Testis (tissue), 3 donors: ENCODE measurements around the gene HSD17B13. TPM values are rescaled to one million over a fixed set of nuclear protein-coding genes. Genes with fewer than 3 reads are reported as not detected.

Experiments used
- DNase-seq: peaks from one replicate; pipeline ENCODE4 v3.0.0-alpha.2; 2019
- H3K27ac ChIP-seq, 2 donors: fragments of 200-600 bp; sonication (generic); one replicate each; pipeline ENCODE4 v1.5.1; 2019
- H3K27me3 ChIP-seq: fragments of 200-600 bp; sonication (generic); one replicate; pipeline ENCODE4 v1.5.1; 2019
- H3K36me3 ChIP-seq: fragments of 200-600 bp; sonication (generic); one replicate; pipeline ENCODE4 v1.5.1; 2017; ENCODE audit warnings: low read depth; ENCODE audit errors: missing control alignments
- H3K4me1 ChIP-seq: fragments of 200-600 bp; sonication (generic); one replicate; pipeline ENCODE4 v1.5.1; 2019
- H3K4me3 ChIP-seq, 2 donors: fragments of 200-600 bp; sonication (generic); one replicate each; pipeline ENCODE4 v1.5.1; 2017 to 2019
- H3K9me3 ChIP-seq: fragments of 200-600 bp; sonication (generic); one replicate; pipeline ENCODE4 v1.5.1; 2017
- POLR2A ChIP-seq: fragments of 450-650 bp; IDR thresholded peaks from one replicate; pipeline ENCODE4 v1.6.1; 2017; ENCODE audit warnings: antibody characterized with exemption, mild to moderate bottlenecking, moderate library complexity
- WGBS, 2 donors: methylation state at CpG; one replicate each; pipeline ENCODE4 v1.1.5; 2018; 5-methylcytosine and 5-hydroxymethylcytosine counted together
- intact Hi-C: fragments of 100-400 bp; cut with DNase I; formaldehyde crosslinking; loops from one replicate; pipeline ENCODE4 v1.15.1; 2023; ENCODE audit warnings: low total_unique reads
- polyA plus RNA-seq: library from polyadenylated mRNA; stranded (reverse); fragments of 350-450 nt; fragmentation: Illumina TruSeq; extraction: RNeasy Lipid Tissue Mini Kit (QIAGEN cat#74804); gene quantifications from one replicate; pipeline ENCODE4 v1.2.3, GENCODE V29; 2014; ENCODE audit warnings: low read depth, low replicate concordance; ENCODE audit not compliant: insufficient read depth
- total RNA-seq, 2 donors: library from RNA; depleted of rRNA; stranded (reverse); fragments of >200 nt; gene quantifications; one replicate each; pipeline ENCODE4 v1.2.3, GENCODE V29; 2016
- TF ChIP-seq, protein P1 (sequence below), 3 experiments: fragments of 450-650 bp in 2 of 3; fragments of 200-600 bp in 1 of 3; sonication (generic) in 1 of 3; IDR thresholded peaks; one replicate each; pipeline ENCODE4 v1.5.1; 2016 to 2019; ENCODE audit warnings: antibody characterized with exemption in 3 of 3, mild to moderate bottlenecking in 2 of 3, moderate library complexity in 1 of 3

HSD17B13 gene
- total and polyA plus RNA-seq, 3 donors from 2014 or later: 0.40 to 0.94 (median 0.81) TPM

DNA sequence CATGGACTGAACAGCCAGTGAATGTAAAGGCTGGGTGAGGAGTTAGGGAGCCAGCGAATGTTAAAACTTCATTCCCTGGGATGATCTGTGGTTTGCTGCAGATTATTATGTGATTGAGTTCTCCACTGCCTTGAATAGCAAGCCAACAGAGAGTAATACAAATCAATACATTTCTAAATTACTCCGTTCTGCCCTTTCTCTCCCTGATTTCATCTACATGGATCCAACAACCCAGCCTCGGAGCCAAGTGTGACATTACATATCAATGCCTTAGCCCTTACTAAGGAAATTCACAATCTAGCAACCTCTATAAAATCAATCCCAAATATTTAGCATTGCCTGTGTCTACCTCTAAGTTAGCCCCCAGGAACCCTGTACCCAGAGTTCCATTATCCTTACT lies 11.0 kb downstream of the HSD17B13 start:
- no peak for DNase-seq
- no peaks in the 10 kb centered on the region for H3K9me3 ChIP-seq
- 82 to 93% methylated on average over 3 of the region's 3 CpGs for WGBS, 2 donors
- no peak overlapping the region for H3K27ac ChIP-seq
- no peak overlapping the region for H3K4me3 ChIP-seq
- no peaks in the 10 kb centered on the region for H3K27me3 ChIP-seq
- intact Hi-C loops: no loop called here
- H3K36me3 ChIP-seq: no peaks in the 10 kb centered on the region
- no peaks in the 10 kb centered on the region for H3K4me1 ChIP-seq
- TF ChIP-seq, protein P1, sequence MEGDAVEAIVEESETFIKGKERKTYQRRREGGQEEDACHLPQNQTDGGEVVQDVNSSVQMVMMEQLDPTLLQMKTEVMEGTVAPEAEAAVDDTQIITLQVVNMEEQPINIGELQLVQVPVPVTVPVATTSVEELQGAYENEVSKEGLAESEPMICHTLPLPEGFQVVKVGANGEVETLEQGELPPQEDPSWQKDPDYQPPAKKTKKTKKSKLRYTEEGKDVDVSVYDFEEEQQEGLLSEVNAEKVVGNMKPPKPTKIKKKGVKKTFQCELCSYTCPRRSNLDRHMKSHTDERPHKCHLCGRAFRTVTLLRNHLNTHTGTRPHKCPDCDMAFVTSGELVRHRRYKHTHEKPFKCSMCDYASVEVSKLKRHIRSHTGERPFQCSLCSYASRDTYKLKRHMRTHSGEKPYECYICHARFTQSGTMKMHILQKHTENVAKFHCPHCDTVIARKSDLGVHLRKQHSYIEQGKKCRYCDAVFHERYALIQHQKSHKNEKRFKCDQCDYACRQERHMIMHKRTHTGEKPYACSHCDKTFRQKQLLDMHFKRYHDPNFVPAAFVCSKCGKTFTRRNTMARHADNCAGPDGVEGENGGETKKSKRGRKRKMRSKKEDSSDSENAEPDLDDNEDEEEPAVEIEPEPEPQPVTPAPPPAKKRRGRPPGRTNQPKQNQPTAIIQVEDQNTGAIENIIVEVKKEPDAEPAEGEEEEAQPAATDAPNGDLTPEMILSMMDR (IDR thresholded peaks at IDR 0.05): no peak
- no peak for TF ChIP-seq POLR2A

DNA sequence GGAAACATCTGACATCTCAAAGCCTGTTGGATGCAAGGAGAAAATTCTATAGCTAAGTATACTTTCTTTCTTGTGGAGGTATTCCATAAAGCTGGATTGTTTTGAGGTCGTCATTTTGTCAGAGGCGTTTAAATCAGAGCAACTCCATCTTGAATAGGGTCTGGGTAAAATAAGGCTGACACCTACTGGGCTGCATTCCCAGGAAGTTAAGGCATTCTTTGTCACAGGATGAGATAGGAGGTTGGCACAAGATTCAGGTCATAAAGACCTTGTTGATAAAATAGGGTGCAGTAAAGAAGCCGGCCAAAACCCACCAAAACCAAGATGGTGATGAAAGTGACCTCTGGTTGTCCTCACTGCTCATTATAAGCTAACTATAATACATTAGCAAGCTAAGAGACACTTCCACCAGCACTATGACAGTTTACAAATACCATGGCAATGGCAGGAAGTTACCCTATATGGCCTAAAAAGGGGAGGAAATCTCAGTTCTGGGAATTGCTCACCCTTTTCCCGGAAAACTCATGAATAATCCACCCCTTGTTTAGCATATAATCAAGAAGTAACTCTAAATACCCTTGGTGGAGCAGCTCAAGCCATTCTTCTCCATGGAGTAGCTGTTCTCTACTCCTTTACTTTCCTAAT lies 11.9 kb downstream of the HSD17B13 start:
- TF ChIP-seq, protein P1 (IDR thresholded peaks at IDR 0.05): no peak
- no peak for TF ChIP-seq POLR2A
- Histone ChIP-seq H3K27ac (no peak overlapping the region), H3K4me3 (no peak overlapping the region), H3K4me1 (no peaks in the 10 kb centered on the region), H3K27me3 (no peaks in the 10 kb centered on the region), H3K9me3 (no peaks in the 10 kb centered on the region), H3K36me3 (no peaks in the 10 kb centered on the region)
- intact Hi-C loops: no loop called here
- 72 to 79% methylated on average over 4 of the region's 4 CpGs for WGBS, 2 donors
- no peak for DNase-seq

DNA sequence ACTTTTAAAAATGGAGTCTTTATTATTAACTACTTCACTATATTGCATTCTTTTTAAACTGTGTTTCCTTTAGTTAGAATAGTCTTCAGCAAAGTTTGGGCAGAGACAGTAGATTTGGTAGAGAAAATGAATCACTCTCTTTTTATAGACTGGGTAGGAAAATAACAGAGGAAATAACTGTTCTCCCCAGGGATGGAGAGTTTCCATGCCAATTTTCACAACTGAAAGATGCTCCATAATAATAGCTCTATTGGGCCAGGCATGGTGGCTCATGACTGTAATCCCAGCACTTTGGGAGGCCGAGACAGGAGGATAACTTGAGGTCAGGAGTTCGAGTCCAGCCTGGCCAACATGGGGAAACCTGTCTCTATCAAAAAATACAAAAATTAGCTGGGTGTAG lies 13.1 kb downstream of the HSD17B13 start:
- WGBS, 2 donors: 77 to 89% methylated on average over 2 of the region's 2 CpGs

DNA sequence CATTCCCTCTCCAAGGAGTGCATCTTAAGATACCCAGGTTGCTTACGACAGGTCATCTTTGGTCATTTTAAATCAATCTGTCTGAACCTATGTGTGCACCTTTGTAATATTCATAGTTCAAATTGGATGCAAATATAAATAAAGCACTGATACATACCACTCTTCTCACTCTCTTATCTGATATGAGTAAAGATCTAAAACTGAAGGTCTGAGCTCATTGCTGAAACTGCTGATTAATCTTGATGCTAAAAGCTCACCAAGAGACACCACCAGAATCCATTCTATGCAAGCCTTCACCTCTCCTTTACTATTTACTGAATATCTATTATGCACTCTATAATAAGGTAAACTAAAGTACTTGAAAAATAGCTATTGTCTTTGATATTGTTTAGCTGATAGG lies 16.6 kb downstream of the HSD17B13 start:
- 94 to 95% methylated on average over 1 of the region's 1 CpG for WGBS, 2 donors
- TF ChIP-seq POLR2A: no peak
- TF ChIP-seq, protein P1 (IDR thresholded peaks at IDR 0.05): no peak
- Histone ChIP-seq H3K9me3 (no peaks in the 10 kb centered on the region), H3K4me3 (no peak overlapping the region), H3K27me3 (no peaks in the 10 kb centered on the region), H3K4me1 (no peaks in the 10 kb centered on the region), H3K27ac (no peak overlapping the region), H3K36me3 (no peaks in the 10 kb centered on the region)
- intact Hi-C loops: no loop called here
- no peak for DNase-seq

More for the DNA sequence above, 13.1 kb downstream of the HSD17B13 start:
- no peak for DNase-seq
- Histone ChIP-seq H3K27ac (no peak overlapping the region), H3K4me1 (no peaks in the 10 kb centered on the region), H3K9me3 (no peaks in the 10 kb centered on the region), H3K27me3 (no peaks in the 10 kb centered on the region), H3K36me3 (no peaks in the 10 kb centered on the region), H3K4me3 (no peak overlapping the region)
- intact Hi-C loops: no loop called here
- TF ChIP-seq, protein P1 (IDR thresholded peaks at IDR 0.05): no peak
- no peak for TF ChIP-seq POLR2A

DNA sequence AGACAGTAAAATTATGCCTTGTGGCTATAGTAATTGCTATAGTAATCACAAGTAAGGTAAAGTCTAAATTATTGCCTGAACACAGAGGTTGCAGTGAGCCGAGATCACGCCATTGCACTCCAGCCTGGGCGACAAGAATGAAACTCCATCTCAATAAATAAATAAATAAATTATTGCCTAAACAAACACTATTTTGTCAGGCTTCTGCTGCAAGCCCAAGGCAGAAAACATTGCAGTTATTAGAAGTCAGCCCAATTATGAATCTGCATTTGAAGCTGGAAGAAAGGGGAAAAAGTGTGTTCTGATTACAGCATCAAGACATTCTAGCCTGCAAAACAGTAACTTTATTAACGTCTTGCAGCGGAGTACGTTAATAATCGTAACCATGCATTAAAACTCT lies 17.1 kb downstream of the HSD17B13 start:
- no peaks in the 10 kb centered on the region for H3K9me3 ChIP-seq

More for the DNA sequence above, 17.1 kb downstream of the HSD17B13 start:
- H3K4me3 ChIP-seq: no peak overlapping the region
- no peaks in the 10 kb centered on the region for H3K36me3 ChIP-seq
- no peaks in the 10 kb centered on the region for H3K27me3 ChIP-seq
- DNase-seq: no peak
- intact Hi-C loops: no loop called here
- 90 to 94% methylated on average over 7 of the region's 7 CpGs for WGBS, 2 donors
- TF ChIP-seq, protein P1 (IDR thresholded peaks at IDR 0.05): no peak
- TF ChIP-seq POLR2A: no peak
- H3K4me1 ChIP-seq: no peaks in the 10 kb centered on the region
- H3K27ac ChIP-seq: no peak overlapping the region
